SK-N-MC (cell line): Measurements from ENCODE around the gene ABCA3.

Experiments
- EZH2 ChIP-seq: fragments of 200-600 bp; sonication (generic); IDR thresholded peaks from one replicate; pipeline ENCODE4 v1.6.1; 2017; ENCODE audit warnings: antibody characterized with exemption
- FOXP2 ChIP-seq: optimal IDR thresholded peaks from 2 replicates; pipeline ENCODE3; 2011; ENCODE audit warnings: mild to moderate bottlenecking, moderate library complexity; ENCODE audit not compliant: insufficient read depth; ENCODE audit errors: extremely low read length, control extremely low read depth
- POLR2AphosphoS5 ChIP-seq: IDR thresholded peaks from 2 replicates; pipeline ENCODE4 v1.6.1; 2012; ENCODE audit warnings: mild to moderate bottlenecking, low read depth, low read length, borderline replicate concordance

- TF ChIP-seq EZH2 (no peak), POLR2AphosphoS5 (no peak), FOXP2 (no peak)
These were observed 43.9 kb upstream of the ABCA3 start for GRCh38 chr16:2384426-2384825.
